PC-3 (cell line): ENCODE measurements around the gene NAA25. TPM values are rescaled to one million over a fixed set of nuclear protein-coding genes. Genes with fewer than 3 reads are reported as not detected.

ENCODE experiments used
- ATAC-seq: fragments of 200-7000 bp; cut with Tn5 transposase; 2 replicates; pipeline ENCODE4 v1.9.1; 2020; ENCODE audit warnings: mild to moderate bottlenecking, moderate library complexity
- BruUV-seq: library from RNA; stranded (reverse); fragments of 400-500 nt; replicated peaks from 2 replicates; lab custom pipeline; 2021; lab: Mats Ljungman, UMichigan
- CTCF ChIA-PET: fragments of 300-600 bp; sonication (Branson Sonifier 250); formaldehyde crosslinking; loops from one replicate; lab custom pipeline; 2022; ENCODE audit warnings: antibody characterized with exemption; lab: Charles Lee
- POLR2A ChIA-PET: fragments of 300-600 bp; sonication (Branson Sonifier 250); formaldehyde crosslinking; loops from one replicate; lab custom pipeline; 2022; ENCODE audit warnings: antibody characterized with exemption; ENCODE audit not compliant: unreplicated experiment; lab: Charles Lee
- DNase-seq: peaks from one replicate; pipeline ENCODE4 v3.0.0-alpha.2; 2015
- H2AFZ ChIP-seq: fragments of 300-600 bp; sonication (generic); 2 replicates; pipeline ENCODE4 v1.6.0; 2016; ENCODE audit warnings: antibody characterized with exemption, low read length
- H3F3A ChIP-seq: fragments of 300-600 bp; sonication (generic); one replicate; pipeline ENCODE4 v1.6.0; 2017; ENCODE audit warnings: antibody characterized with exemption, low read length, control low read depth, mild to moderate bottlenecking; ENCODE audit not compliant: unreplicated experiment
- H3K27ac ChIP-seq: fragments of 300-600 bp; sonication (generic); 2 replicates; pipeline ENCODE4 v1.5.1; 2016; ENCODE audit warnings: mild to moderate bottlenecking, low read length
- H3K27me3 ChIP-seq: fragments of 300-600 bp; sonication (generic); 2 replicates; pipeline ENCODE4 v1.6.1; 2016; ENCODE audit warnings: low read length, mixed read lengths
- H3K36me3 ChIP-seq: fragments of 300-600 bp; sonication (generic); 2 replicates; pipeline ENCODE4 v1.6.1; 2016; ENCODE audit warnings: low read depth, mixed run types, low read length, mixed read lengths
- H3K4me1 ChIP-seq: fragments of 300-600 bp; sonication (generic); 2 replicates; pipeline ENCODE4 v1.5.1; 2016; ENCODE audit warnings: low read length; ENCODE audit not compliant: insufficient read depth
- H3K4me2 ChIP-seq: fragments of 300-600 bp; sonication (generic); 2 replicates; pipeline ENCODE4 v1.6.0; 2016; ENCODE audit warnings: low read length
- H3K4me3 ChIP-seq: fragments of 300-600 bp; sonication (generic); 2 replicates; pipeline ENCODE4 v1.5.1; 2016; ENCODE audit warnings: mild to moderate bottlenecking, low read length, mixed read lengths
- H3K79me2 ChIP-seq: fragments of 300-600 bp; sonication (generic); 2 replicates; pipeline ENCODE4 v1.6.1; 2017; ENCODE audit warnings: low read length, mixed read lengths
- H3K9ac ChIP-seq: fragments of 300-600 bp; sonication (generic); 2 replicates; pipeline ENCODE4 v1.6.0; 2016; ENCODE audit warnings: mild to moderate bottlenecking, low read length
- H3K9me2 ChIP-seq: fragments of 300-600 bp; sonication (generic); replicated peaks from 2 replicates; pipeline ENCODE4 v1.6.1; 2016; ENCODE audit warnings: mixed run types, low read length, mixed read lengths
- H3K9me3 ChIP-seq: fragments of 300-600 bp; sonication (generic); 2 replicates; pipeline ENCODE4 v1.6.1; 2016; ENCODE audit warnings: low read length, mixed read lengths
- H4K20me1 ChIP-seq: fragments of 300-600 bp; sonication (generic); 2 replicates; pipeline ENCODE4 v1.6.1; 2016; ENCODE audit warnings: low read length, mixed read lengths
- EZH2 ChIP-seq: fragments of 300-600 bp; sonication (generic); IDR thresholded peaks from one replicate; pipeline ENCODE4 v1.6.1; 2017; ENCODE audit warnings: antibody characterized with exemption, mild to moderate bottlenecking, low read length; ENCODE audit not compliant: unreplicated experiment
- EZH2phosphoT487 ChIP-seq: fragments of 300-600 bp; sonication (generic); IDR thresholded peaks from 2 replicates; pipeline ENCODE4 v1.6.1; 2018; ENCODE audit warnings: mild to moderate bottlenecking, antibody characterized with exemption, low read length, borderline replicate concordance
- intact Hi-C: fragments of 100-400 bp; cut with micrococcal nuclease; formaldehyde crosslinking; loops from 2 replicates; pipeline ENCODE4 v1.9.0; 2023
- total RNA-seq: library from RNA; depleted of rRNA; stranded (reverse); fragments of >200 nt; gene quantifications from 2 replicates; pipeline ENCODE4 v1.2.3, GENCODE V29; 2014
- TF ChIP-seq, protein P1 (sequence below): fragments of 300-600 bp; sonication (generic); conservative IDR thresholded peaks from 2 replicates; pipeline ENCODE4 v1.5.1; 2017; ENCODE audit warnings: antibody characterized with exemption, low read depth, mild to moderate bottlenecking, low read length

NAA25 gene
- total RNA-seq, 1 experiment from 2014 or later, result 33.3 TPM

DNA sequence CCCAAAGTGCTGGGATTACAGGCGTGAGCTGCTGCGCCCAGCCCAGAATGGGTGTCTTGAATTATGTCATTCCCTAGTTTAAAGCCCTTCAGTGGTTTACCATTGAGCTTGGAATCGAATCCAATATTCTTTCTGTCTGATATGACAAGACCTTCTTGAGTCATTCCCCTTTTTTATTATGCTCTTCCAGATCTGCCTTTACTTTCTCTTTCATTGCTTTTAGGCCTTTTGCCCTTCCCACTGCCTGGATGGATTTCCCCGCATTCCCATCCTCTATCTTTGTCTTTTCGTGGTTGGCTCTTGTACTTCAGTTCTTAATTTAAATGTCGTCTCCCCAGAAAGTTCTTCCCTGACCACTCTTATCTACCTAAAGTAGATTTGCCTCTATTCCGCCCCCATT is 18.3 kb upstream of the NAA25 start:
- H3K79me2 ChIP-seq, result peaks cover 51% of the 10 kb centered on the region
- ATAC-seq (no peak), DNase-seq (no peak)
- BruUV-seq, result no TSS peak
- H3K4me3 ChIP-seq, result peak overlapping the region; percentile 78; the same call in 1 of the 2 replicates
- H3K27ac ChIP-seq, result no peak overlapping the region
- H3K9ac ChIP-seq, result no peak overlapping the region
- H3K9me3 ChIP-seq, result no peaks in the 10 kb centered on the region
- H4K20me1 ChIP-seq, result no peaks in the 10 kb centered on the region
- no peaks in the 10 kb centered on the region for H3K9me2 ChIP-seq
- ChIA-PET CTCF (no interaction called here), POLR2A (no interaction called here)
- H2AFZ ChIP-seq, result no peak overlapping the region
- H3K36me3 ChIP-seq, result no peaks in the 10 kb centered on the region
- TF ChIP-seq EZH2phosphoT487, result no peak
- no peak for TF ChIP-seq EZH2
- H3F3A ChIP-seq, result no peaks in the 10 kb centered on the region
- peaks cover 29% of the 10 kb centered on the region for H3K4me1 ChIP-seq
- H3K4me2 ChIP-seq, result peak overlapping the region; percentile 89
- intact Hi-C loops, result no loop called here
- no peaks in the 10 kb centered on the region for H3K27me3 ChIP-seq

GRCh38 chr12:112126000-112126438 is 17.4 kb upstream of the NAA25 start:
- no peaks in the 10 kb centered on the region for H3K9me2 ChIP-seq
- no TSS peak for BruUV-seq
- no peaks in the 10 kb centered on the region for H4K20me1 ChIP-seq
- peak overlapping the region; percentile 78 for H3K9ac ChIP-seq
- H3K27me3 ChIP-seq, result no peaks in the 10 kb centered on the region
- peak overlapping the region; percentile 89 for H3K4me2 ChIP-seq
- POLR2A ChIA-PET, result no interaction called here
- H3K4me1 ChIP-seq, result peaks cover 34% of the 10 kb centered on the region
- peak overlapping the region; percentile 78 for H3K4me3 ChIP-seq
- CTCF ChIA-PET, result no interaction called here
- no peak for ATAC-seq
- H3K79me2 ChIP-seq, result peaks cover 42% of the 10 kb centered on the region
- H3F3A ChIP-seq, result no peaks in the 10 kb centered on the region
- H3K36me3 ChIP-seq, result no peaks in the 10 kb centered on the region
- no peak overlapping the region for H3K27ac ChIP-seq
- TF ChIP-seq EZH2 (no peak), EZH2phosphoT487 (no peak)
- TF ChIP-seq, protein P1, sequence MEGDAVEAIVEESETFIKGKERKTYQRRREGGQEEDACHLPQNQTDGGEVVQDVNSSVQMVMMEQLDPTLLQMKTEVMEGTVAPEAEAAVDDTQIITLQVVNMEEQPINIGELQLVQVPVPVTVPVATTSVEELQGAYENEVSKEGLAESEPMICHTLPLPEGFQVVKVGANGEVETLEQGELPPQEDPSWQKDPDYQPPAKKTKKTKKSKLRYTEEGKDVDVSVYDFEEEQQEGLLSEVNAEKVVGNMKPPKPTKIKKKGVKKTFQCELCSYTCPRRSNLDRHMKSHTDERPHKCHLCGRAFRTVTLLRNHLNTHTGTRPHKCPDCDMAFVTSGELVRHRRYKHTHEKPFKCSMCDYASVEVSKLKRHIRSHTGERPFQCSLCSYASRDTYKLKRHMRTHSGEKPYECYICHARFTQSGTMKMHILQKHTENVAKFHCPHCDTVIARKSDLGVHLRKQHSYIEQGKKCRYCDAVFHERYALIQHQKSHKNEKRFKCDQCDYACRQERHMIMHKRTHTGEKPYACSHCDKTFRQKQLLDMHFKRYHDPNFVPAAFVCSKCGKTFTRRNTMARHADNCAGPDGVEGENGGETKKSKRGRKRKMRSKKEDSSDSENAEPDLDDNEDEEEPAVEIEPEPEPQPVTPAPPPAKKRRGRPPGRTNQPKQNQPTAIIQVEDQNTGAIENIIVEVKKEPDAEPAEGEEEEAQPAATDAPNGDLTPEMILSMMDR, result no peak
- H2AFZ ChIP-seq, result peak overlapping the region; percentile 74
- intact Hi-C loops, result loop anchor here (1.0 kb wide), 2 partner anchors 30 to 39 kb away; no protein-coding TSS in a partner anchor
- no peak for DNase-seq
- no peaks in the 10 kb centered on the region for H3K9me3 ChIP-seq

DNA sequence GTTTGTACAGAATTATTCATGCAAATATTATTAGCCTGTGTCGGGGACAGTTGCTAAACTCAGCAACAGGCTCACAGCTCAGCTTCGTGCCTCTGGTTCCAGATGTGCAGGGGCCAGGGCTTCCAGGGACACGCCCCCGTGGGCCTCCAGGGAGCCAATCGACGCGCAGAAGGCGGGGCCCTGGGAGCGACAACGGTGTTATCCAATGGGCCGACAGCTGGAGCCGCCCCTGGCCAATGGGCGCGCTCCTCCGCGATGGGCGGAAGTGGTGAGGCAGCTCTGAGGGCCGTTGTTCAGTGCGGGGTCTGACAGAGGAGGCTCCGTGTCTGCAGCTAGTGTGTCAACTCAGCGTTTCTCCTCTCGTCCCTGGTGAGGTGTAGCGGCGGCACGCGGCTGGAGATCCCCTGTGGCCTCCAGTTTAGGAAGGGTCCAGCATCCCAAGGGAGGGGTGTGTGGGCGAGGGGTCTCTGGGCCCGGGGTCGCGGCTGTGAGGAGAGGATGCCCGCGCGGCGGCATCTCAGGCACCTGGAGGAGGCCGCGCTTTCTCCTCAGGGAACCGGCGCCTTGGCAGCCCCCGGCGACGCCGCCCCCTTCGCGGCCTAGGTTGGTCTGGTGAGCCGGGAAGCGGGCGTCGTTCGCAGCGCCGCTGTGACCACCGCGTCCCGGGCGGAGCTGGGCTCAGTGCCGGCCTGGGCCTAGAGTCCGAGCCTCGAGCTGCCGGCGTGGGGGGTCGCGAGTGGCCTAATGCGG is 16.8 kb upstream of the NAA25 start, which contains the start of gene TRAFD1:
Gene TRAFD1, plus strand, starts transcription at position 311 of the 750 bp plus-strand sequence. CDS start 4,963 bp downstream, outside the sequence.
- CTCF ChIA-PET, result interaction anchor here (0.9 kb wide), 1 partner anchor 13 kb away, joined by 6 read pairs; no protein-coding TSS in a partner anchor
- intact Hi-C loops, result loop anchor here (1.0 kb wide), 2 partner anchors 29 to 38 kb away; no protein-coding TSS in a partner anchor

More for the DNA sequence above, 16.8 kb upstream of the NAA25 start, which contains the start of gene TRAFD1:
- BruUV-seq, result TSS peak; percentile 62
- peak within 1 kb of the TSS; percentile 89 for H3K4me2 ChIP-seq
- peak within 1 kb of the TSS; percentile 78 for H3K9ac ChIP-seq
- no peaks in the 10 kb centered on the region for H3F3A ChIP-seq
- no peaks in the 10 kb centered on the region for H3K9me3 ChIP-seq
- POLR2A ChIA-PET, result interaction anchor here (0.7 to 1.0 kb wide), 2 partner anchors 16 to 18 kb away, joined by 3 to 13 read pairs; no protein-coding TSS in a partner anchor
- H3K27ac ChIP-seq, result peak within 1 kb of the TSS; percentile 9; the same call in 1 of the 2 replicates
- no peaks in the 10 kb centered on the region for H3K27me3 ChIP-seq
- H3K79me2 ChIP-seq, result peaks cover 39% of the 10 kb centered on the region
- no peaks in the 10 kb centered on the region for H4K20me1 ChIP-seq
- peak within 1 kb of the TSS; percentile 78 for H3K4me3 ChIP-seq
- peak within 1 kb of the TSS; percentile 74 for H2AFZ ChIP-seq
- ATAC-seq, result peak; percentile 93
- H3K4me1 ChIP-seq, result peaks cover 28% of the 10 kb centered on the region
- no peaks in the 10 kb centered on the region for H3K9me2 ChIP-seq
- no peaks in the 10 kb centered on the region for H3K36me3 ChIP-seq
- DNase-seq, result peak; percentile 99
- TF ChIP-seq EZH2phosphoT487 (no peak), EZH2 (no peak)
- TF ChIP-seq, protein P1, result no peak
